Peyer's patch (tissue), 4 donors: ENCODE data around the gene PI4K2B. TPM values are rescaled to one million over a fixed set of nuclear protein-coding genes. Genes with fewer than 3 reads are reported as not detected.
A peak's percentile ranks its signal among the peaks of the same experiment; 100 is the strongest.

Experiments used
- DNase-seq, 3 donors: peaks; one replicate each; pipeline ENCODE4 v3.0.0-alpha.2; 2017 to 2019
- H3K27ac ChIP-seq, 4 donors: fragments of 200-600 bp; sonication (generic); one replicate each; pipeline ENCODE4 v1.5.1; 2016 to 2019
- H3K27me3 ChIP-seq, 2 donors: fragments of 200-600 bp; sonication (generic); one replicate each; pipeline ENCODE4 v1.5.1; 2019
- H3K36me3 ChIP-seq, 3 donors: fragments of 200-600 bp; sonication (generic); one replicate each; pipeline ENCODE4 v1.5.1; 2016 to 2019
- H3K4me1 ChIP-seq, 4 donors: fragments of 200-600 bp; sonication (generic); one replicate each; pipeline ENCODE4 v1.5.1; 2016 to 2019
- H3K4me3 ChIP-seq, 4 donors: fragments of 200-600 bp; sonication (generic); 1 replicate in 3 of 4; 2 replicates in 1 of 4; pipeline ENCODE4 v1.5.1; 2016 to 2019; ENCODE audit warnings: mild to moderate bottlenecking in 1 of 4
- H3K9me3 ChIP-seq, 4 donors: fragments of 200-600 bp; sonication (generic); one replicate each; pipeline ENCODE4 v1.5.1; 2016 to 2019; ENCODE audit warnings: mild to moderate bottlenecking in 1 of 4
- POLR2A ChIP-seq, 2 donors: fragments of 450-650 bp; IDR thresholded peaks; one replicate each; pipeline ENCODE4 v1.5.1; 2017; ENCODE audit warnings: antibody characterized with exemption in 2 of 2, mild to moderate bottlenecking in 2 of 2, moderate library complexity in 2 of 2
- total RNA-seq, 4 donors: library from RNA; depleted of rRNA; stranded (reverse); fragments of >200 nt; gene quantifications; one replicate each; pipeline ENCODE4 v1.1.0, GENCODE V29; 2016
- TF ChIP-seq, protein P1 (sequence below), 6 experiments: fragments of 450-650 bp in 4 of 6; fragments of 200-600 bp in 2 of 6; sonication (generic) in 1 of 6; IDR thresholded peaks; one replicate each; pipeline ENCODE4 v1.5.1; 2017 to 2019; ENCODE audit warnings: antibody characterized with exemption in 6 of 6, mild to moderate bottlenecking in 3 of 6, moderate library complexity in 1 of 6

The PI4K2B gene
- total RNA-seq, 4 donors from 2014 or later, result 16.5 to 68.0 (median 36.3) TPM

DNA sequence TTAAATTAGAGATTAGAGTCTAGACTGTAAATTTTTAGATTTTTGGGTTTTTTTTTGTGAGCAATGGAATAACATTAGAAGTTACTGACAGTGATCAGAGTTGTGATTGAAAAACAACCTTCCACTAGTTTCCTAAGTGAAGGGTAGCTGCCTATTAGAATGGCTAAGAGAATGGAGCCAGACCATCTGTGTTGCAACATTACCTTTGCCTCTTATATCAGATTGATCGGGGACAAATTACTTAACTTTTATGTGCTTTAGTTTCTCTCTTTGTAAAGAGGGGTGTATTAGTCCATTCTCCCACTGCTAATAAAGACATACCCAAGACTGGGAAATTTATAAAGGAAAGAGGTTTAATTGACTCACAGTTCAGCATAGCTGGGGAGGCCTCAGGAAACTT lies 12.5 kb upstream of the PI4K2B start:
- Histone ChIP-seq H3K36me3 (no peaks in the 10 kb centered on the region), H3K9me3 (peaks cover 0 to 19% (median 9%) of the 10 kb centered on the region in 4 donors), H3K27me3 (no peaks in the 10 kb centered on the region), H3K27ac (no peak overlapping the region), H3K4me3 (no peak overlapping the region), H3K4me1 (no peaks in the 10 kb centered on the region)
- no peak for DNase-seq
- TF ChIP-seq, protein P1, sequence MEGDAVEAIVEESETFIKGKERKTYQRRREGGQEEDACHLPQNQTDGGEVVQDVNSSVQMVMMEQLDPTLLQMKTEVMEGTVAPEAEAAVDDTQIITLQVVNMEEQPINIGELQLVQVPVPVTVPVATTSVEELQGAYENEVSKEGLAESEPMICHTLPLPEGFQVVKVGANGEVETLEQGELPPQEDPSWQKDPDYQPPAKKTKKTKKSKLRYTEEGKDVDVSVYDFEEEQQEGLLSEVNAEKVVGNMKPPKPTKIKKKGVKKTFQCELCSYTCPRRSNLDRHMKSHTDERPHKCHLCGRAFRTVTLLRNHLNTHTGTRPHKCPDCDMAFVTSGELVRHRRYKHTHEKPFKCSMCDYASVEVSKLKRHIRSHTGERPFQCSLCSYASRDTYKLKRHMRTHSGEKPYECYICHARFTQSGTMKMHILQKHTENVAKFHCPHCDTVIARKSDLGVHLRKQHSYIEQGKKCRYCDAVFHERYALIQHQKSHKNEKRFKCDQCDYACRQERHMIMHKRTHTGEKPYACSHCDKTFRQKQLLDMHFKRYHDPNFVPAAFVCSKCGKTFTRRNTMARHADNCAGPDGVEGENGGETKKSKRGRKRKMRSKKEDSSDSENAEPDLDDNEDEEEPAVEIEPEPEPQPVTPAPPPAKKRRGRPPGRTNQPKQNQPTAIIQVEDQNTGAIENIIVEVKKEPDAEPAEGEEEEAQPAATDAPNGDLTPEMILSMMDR (IDR thresholded peaks at IDR 0.05), result no peak
- no peak for TF ChIP-seq POLR2A (IDR thresholded peaks at IDR 0.05)

DNA sequence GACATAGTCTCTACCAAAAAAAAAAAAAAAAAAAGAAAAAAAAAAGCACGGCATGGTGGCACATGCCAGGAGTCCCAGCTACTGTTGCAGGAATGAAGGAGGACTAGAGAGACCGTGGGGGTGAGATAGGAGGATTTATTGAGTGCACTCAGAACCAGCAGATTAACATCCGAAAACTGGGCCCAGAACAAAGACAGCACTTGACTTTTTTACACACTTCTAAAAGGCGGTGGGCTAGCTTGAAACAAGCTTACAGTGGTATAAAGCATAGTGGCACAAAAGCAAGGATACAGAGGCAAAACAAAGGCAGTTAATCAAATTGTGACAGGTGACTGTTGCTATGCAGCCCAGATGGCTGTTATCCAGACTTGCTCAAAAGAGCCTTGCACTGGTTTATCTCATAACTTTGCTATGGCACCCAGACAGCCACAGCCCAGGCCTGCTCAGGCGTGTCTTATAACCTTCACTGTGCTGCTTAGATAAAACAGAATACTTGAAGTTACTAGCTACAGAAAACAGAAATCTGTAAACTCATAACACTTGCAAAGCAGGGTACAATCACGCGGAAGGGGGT lies 9.9 kb upstream of the PI4K2B start:
- Histone ChIP-seq H3K9me3 (peaks cover 0 to 19% (median 9%) of the 10 kb centered on the region in 4 donors), H3K4me3 (no peak overlapping the region), H3K36me3 (no peaks in the 10 kb centered on the region), H3K27ac (no peak overlapping the region), H3K4me1 (no peaks in the 10 kb centered on the region), H3K27me3 (no peaks in the 10 kb centered on the region)
- DNase-seq, result no peak
- TF ChIP-seq, protein P1 (IDR thresholded peaks at IDR 0.05), result no peak
- no peak for TF ChIP-seq POLR2A (IDR thresholded peaks at IDR 0.05)

GRCh38 chr4:25229804-25230203 lies 4.0 kb upstream of the PI4K2B start:
- no peaks in the 10 kb centered on the region for H3K36me3 ChIP-seq
- DNase-seq, result no peak
- H3K4me3 ChIP-seq, result no peak overlapping the region
- TF ChIP-seq POLR2A (IDR thresholded peaks at IDR 0.05), result no peak
- TF ChIP-seq, protein P1 (IDR thresholded peaks at IDR 0.05), result no peak
- peaks cover 0 to 3% (median 1%) of the 10 kb centered on the region in 4 donors for H3K9me3 ChIP-seq
- no peaks in the 10 kb centered on the region for H3K27me3 ChIP-seq
- no peak overlapping the region for H3K27ac ChIP-seq
- H3K4me1 ChIP-seq, result no peaks in the 10 kb centered on the region

- Histone ChIP-seq H3K4me3 (peak overlapping the region; percentile 82 to 99 (median 92)), H3K9me3 (no peaks in the 10 kb centered on the region), H3K36me3 (no peaks in the 10 kb centered on the region), H3K27ac (peak overlapping the region in 3 of 4 donors; percentile 92 to 98 (median 93)), H3K4me1 (peaks cover 0 to 5% (median 0%) of the 10 kb centered on the region in 4 donors), H3K27me3 (no peaks in the 10 kb centered on the region)
- no peak for TF ChIP-seq POLR2A (IDR thresholded peaks at IDR 0.05)
- TF ChIP-seq, protein P1 (IDR thresholded peaks at IDR 0.05), result no peak
- DNase-seq, result no peak
Observed at GRCh38 chr4:25233194-25233593, 639 bp upstream of the PI4K2B start.

- H3K27ac ChIP-seq, result peak overlapping the region; percentile 92 to 99 (median 96)
- H3K9me3 ChIP-seq, result no peaks in the 10 kb centered on the region
- DNase-seq, result peak; percentile 32 to 76 (median 63)
- no peak for TF ChIP-seq POLR2A (IDR thresholded peaks at IDR 0.05)
- TF ChIP-seq, protein P1 (IDR thresholded peaks at IDR 0.05), result peak; percentile 34 to 67 (median 56)
- H3K4me1 ChIP-seq, result peaks cover 0 to 5% (median 0%) of the 10 kb centered on the region in 4 donors
- H3K4me3 ChIP-seq, result peak overlapping the region; percentile 82 to 99 (median 92)
- H3K27me3 ChIP-seq, result no peaks in the 10 kb centered on the region
- no peaks in the 10 kb centered on the region for H3K36me3 ChIP-seq
Observed at GRCh38 chr4:25234390-25235370, 847 bp downstream of the PI4K2B start.
